HepG2 (cell line): ENCODE results near the gene ZNF554. TPM values are rescaled to one million over a fixed set of nuclear protein-coding genes. Genes with fewer than 3 reads are reported as not detected.
"Not testable (repeated sequence)": the region's sequence is repeated elsewhere in the genome, so short reads cannot be mapped to it uniquely, and the experiment has no call there.

Experiments used
- ATAC-seq: fragments of 200-7000 bp; cut with Tn5 transposase; 3 replicates; pipeline ENCODE4 v1.9.1; 2020; ENCODE audit warnings: mild to moderate bottlenecking, moderate library complexity
- BruUV-seq: library from RNA; stranded (reverse); fragments of 400-500 nt; replicated peaks from 2 replicates; lab custom pipeline; 2021; lab: Mats Ljungman, UMichigan
- CTCF ChIA-PET: fragments of 300-600 bp; formaldehyde crosslinking; extraction: SDS; loops from one replicate; lab custom pipeline; 2021; ENCODE audit warnings: low total read pairs, inconsistent platforms, low intra/inter-chr PET ratio; lab: Yijun Ruan, JAX
- POLR2A ChIA-PET: fragments of 350-600 bp; sonication (Branson Sonifier 250); formaldehyde crosslinking; loops from one replicate; lab custom pipeline; 2020; ENCODE audit warnings: antibody characterized with exemption, inconsistent platforms; lab: Yijun Ruan, JAX
- DNase-seq: peaks from one replicate; pipeline ENCODE4 v3.0.0-alpha.2; 2015; ENCODE audit warnings: low spot score
- FAIRE-seq: peaks from 3 replicates; lab custom pipeline; 2011; peaks lifted over from hg19 to GRCh38; lab: Jason Lieb, UNC
- H2AFZ ChIP-seq: one replicate; pipeline ENCODE4 v1.6.1; 2011; ENCODE audit warnings: low read length, inconsistent platforms
- H3K27ac ChIP-seq: fragments of 300-600 bp; 3 replicates; pipeline ENCODE4 v1.8.0; 2011; ENCODE audit warnings: mixed run types, mild to moderate bottlenecking, mixed read lengths, low read length, inconsistent platforms; ENCODE audit not compliant: insufficient read depth; ENCODE audit errors: extremely low read length
- H3K27me3 ChIP-seq, 2 experiments: fragments of 200-600 bp in 1 of 2; 2 replicates in 1 of 2; 3 replicates in 1 of 2; pipeline versions ENCODE4 v1.6.0 to v1.8.0; 2011; ENCODE audit warnings: low read length in 2 of 2, mild to moderate bottlenecking in 2 of 2, moderate library complexity in 2 of 2, inconsistent platforms in 1 of 2; ENCODE audit not compliant: insufficient read depth in 2 of 2, control insufficient read depth in 1 of 2
- H3K36me3 ChIP-seq, 2 experiments: fragments of 200-600 bp in 1 of 2; replicated peaks in 1 of 2; 2 replicates in 1 of 2; 3 replicates in 1 of 2; pipeline versions ENCODE4 v1.5.1 to v1.8.0; 2011; ENCODE audit warnings: low read length in 2 of 2, inconsistent platforms in 1 of 2; ENCODE audit not compliant: insufficient read depth in 2 of 2, control insufficient read depth in 1 of 2
- H3K4me1 ChIP-seq: 2 replicates; pipeline ENCODE4 v1.5.1; 2012; ENCODE audit warnings: low read length, inconsistent platforms; ENCODE audit not compliant: insufficient read depth
- H3K4me2 ChIP-seq: 2 replicates; pipeline ENCODE4 v1.6.0; 2011; ENCODE audit warnings: low read depth, low read length, inconsistent platforms
- H3K4me3 ChIP-seq, 3 experiments: fragments of 200-600 bp in 1 of 3; sonication (generic), shearing (Covaris generic) in 1 of 3; replicated peaks in 1 of 3; 2 replicates each; pipeline ENCODE4 v1.5.1; 2011 to 2016; ENCODE audit warnings: low read length in 3 of 3, inconsistent platforms in 2 of 3, low read depth in 2 of 3, mild to moderate bottlenecking in 2 of 3, control low read depth in 1 of 3, mixed read lengths in 1 of 3; ENCODE audit not compliant: insufficient read depth in 1 of 3
- H3K79me2 ChIP-seq: one replicate; pipeline ENCODE4 v1.6.1; 2011; ENCODE audit warnings: low read length, inconsistent platforms; ENCODE audit not compliant: insufficient read depth
- H3K9ac ChIP-seq: 2 replicates; pipeline ENCODE4 v1.6.0; 2011; ENCODE audit warnings: mild to moderate bottlenecking, low read depth, low read length, inconsistent platforms; ENCODE audit not compliant: insufficient read depth
- H3K9me3 ChIP-seq: 2 replicates; pipeline ENCODE4 v1.5.1; 2012; ENCODE audit warnings: mild to moderate bottlenecking, low read length
- H4K20me1 ChIP-seq: 2 replicates; pipeline ENCODE4 v1.6.0; 2011; ENCODE audit warnings: inconsistent platforms, mild to moderate bottlenecking, low read length, moderate library complexity; ENCODE audit not compliant: insufficient read depth
- ADNP ChIP-seq: sonication (generic); formaldehyde crosslinking; IDR thresholded peaks from 2 replicates; pipeline ENCODE4 v1.4.0; 2020; ENCODE audit warnings: missing genetic modification reagents
- CBFB ChIP-seq: sonication (generic); formaldehyde crosslinking; IDR thresholded peaks from 2 replicates; pipeline ENCODE4 v1.4.0; 2020; ENCODE audit warnings: missing genetic modification reagents
- FOXM1 ChIP-seq: sonication (generic); formaldehyde crosslinking; IDR thresholded peaks from 2 replicates; pipeline ENCODE4 v1.5.0; 2020; ENCODE audit warnings: missing genetic modification reagents
- MAFF ChIP-seq: IDR thresholded peaks from 2 replicates; pipeline ENCODE4 v1.6.1; 2011; ENCODE audit warnings: low read depth, low read length, improper control_type of control experiment
- NAIF1 ChIP-seq: sonication (generic); formaldehyde crosslinking; IDR thresholded peaks from 2 replicates; pipeline ENCODE4 v1.5.0; 2020; ENCODE audit warnings: mild to moderate bottlenecking, missing genetic modification reagents, borderline replicate concordance
- THAP11 ChIP-seq: IDR thresholded peaks from 2 replicates; pipeline ENCODE4 v1.6.1; 2016; ENCODE audit warnings: missing biosample characterization, missing genetic modification reagents
- WGBS: methylation state at CpG from one replicate; pipeline ENCODE4 v1.1.6; 2017; ENCODE audit warnings: low lambda C conversion rate; 5-methylcytosine and 5-hydroxymethylcytosine counted together
- in situ Hi-C: cut with HindIII; loops from 2 replicates; pipeline ENCODE4 v1.10.0; 2017; ENCODE audit warnings: low pct_unique_long_range_greater_than_20kb; ENCODE audit not compliant: extremely low pct_ligation_motif_present
- intact Hi-C: fragments of 100-400 bp; cut with micrococcal nuclease; formaldehyde crosslinking; loops from one replicate; pipeline ENCODE4 v1.10.0; 2022; ENCODE audit not compliant: unreplicated experiment
- polyA plus RNA-seq, 8 experiments: library from polyadenylated mRNA; depleted of rRNA in 3 of 8; stranded (reverse) in 7 of 8; unstranded in 1 of 8; fragments of >200 nt; fragmentation: Illumina TruSeq in 4 of 8; extraction: Trizol in 4 of 8; gene quantifications; 2 replicates each; pipeline versions ENCODE4 v1.2.1 to v1.2.3, GENCODE V29; 2011 to 2016; ENCODE audit warnings: low read depth in 4 of 8, missing spikeins in 1 of 8, mixed read lengths in 1 of 8; ENCODE audit not compliant: insufficient read depth in 1 of 8
- total RNA-seq, 5 experiments: library from RNA; depleted of rRNA; stranded (reverse); fragments of >200 nt; fragmentation: Illumina TruSeq; extraction: Trizol; gene quantifications; 2 replicates each; pipeline ENCODE4 v1.2.3, GENCODE V29; 2016; ENCODE audit warnings: low read depth in 1 of 5
- TF ChIP-seq, protein P1 (sequence below): sonication (generic); formaldehyde crosslinking; IDR thresholded peaks from 2 replicates; pipeline ENCODE4 v1.4.0; 2020; ENCODE audit warnings: missing genetic modification reagents
- TF ChIP-seq, protein P2 (sequence below): sonication (generic); formaldehyde crosslinking; IDR thresholded peaks from 2 replicates; pipeline ENCODE4 v1.4.0; 2020; ENCODE audit warnings: missing genetic modification reagents

ZNF554 gene
- total and polyA plus RNA-seq, 2 of the 13 experiments (the other 11 are each of a cell fraction or from before 2014, with no cell fraction given) = 2.2 to 2.7 TPM

DNA sequence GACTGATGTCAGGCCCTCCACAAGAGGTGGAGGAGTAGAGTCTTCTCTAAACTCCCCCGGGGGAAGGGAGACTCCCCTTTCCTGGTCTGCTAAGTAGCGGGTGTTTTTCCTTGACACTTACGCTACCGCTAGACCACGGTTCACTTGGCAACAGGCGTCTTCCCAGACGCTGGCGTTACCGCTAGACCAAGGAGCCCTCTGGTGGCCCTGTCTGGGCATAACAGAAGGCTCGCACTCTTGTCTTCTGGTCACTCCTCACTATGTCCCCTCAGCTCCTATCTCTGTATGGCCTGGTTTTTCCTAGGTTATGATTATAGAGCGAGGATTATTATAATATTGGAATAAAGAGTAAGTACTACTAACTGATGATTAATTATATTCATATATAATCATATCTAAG lies 52.5 kb downstream of the ZNF554 start:
- H3K4me2 ChIP-seq, H3K9ac ChIP-seq, H4K20me1 ChIP-seq, BruUV-seq, FAIRE-seq, H3K27me3 ChIP-seq, H3K9me3 ChIP-seq, intact Hi-C loops, ATAC-seq, H3K27ac ChIP-seq, H2AFZ ChIP-seq, H3K4me3 ChIP-seq, POLR2A ChIA-PET, DNase-seq: not testable (repeated sequence)
- 0 out of 2 replicates have a peak, but pooled peaks have one; percentile 17 for TF ChIP-seq THAP11
- TF ChIP-seq, protein P1, sequence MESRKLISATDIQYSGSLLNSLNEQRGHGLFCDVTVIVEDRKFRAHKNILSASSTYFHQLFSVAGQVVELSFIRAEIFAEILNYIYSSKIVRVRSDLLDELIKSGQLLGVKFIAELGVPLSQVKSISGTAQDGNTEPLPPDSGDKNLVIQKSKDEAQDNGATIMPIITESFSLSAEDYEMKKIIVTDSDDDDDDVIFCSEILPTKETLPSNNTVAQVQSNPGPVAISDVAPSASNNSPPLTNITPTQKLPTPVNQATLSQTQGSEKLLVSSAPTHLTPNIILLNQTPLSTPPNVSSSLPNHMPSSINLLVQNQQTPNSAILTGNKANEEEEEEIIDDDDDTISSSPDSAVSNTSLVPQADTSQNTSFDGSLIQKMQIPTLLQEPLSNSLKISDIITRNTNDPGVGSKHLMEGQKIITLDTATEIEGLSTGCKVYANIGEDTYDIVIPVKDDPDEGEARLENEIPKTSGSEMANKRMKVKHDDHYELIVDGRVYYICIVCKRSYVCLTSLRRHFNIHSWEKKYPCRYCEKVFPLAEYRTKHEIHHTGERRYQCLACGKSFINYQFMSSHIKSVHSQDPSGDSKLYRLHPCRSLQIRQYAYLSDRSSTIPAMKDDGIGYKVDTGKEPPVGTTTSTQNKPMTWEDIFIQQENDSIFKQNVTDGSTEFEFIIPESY (CRISPR knock-in tag) = peak; percentile 81
- peaks cover 9 to 23% of the 10 kb centered on the region in 2 experiments for H3K36me3 ChIP-seq
- peaks cover 25% of the 10 kb centered on the region for H3K79me2 ChIP-seq
- CTCF ChIA-PET = interaction anchor here (0.8 to 2.2 kb wide), 2 partner anchors 52 to 53 kb away, joined by 3 to 7 read pairs; partner anchors contain the start of gene ZNF554
- in situ Hi-C loops = loop anchor here (10.0 kb wide), 1 partner anchor 57 kb away; the partner anchor contains the start of gene ZNF554
- peaks cover 21% of the 10 kb centered on the region for H3K4me1 ChIP-seq
- WGBS = 53% methylated on average over 1 of the region's 11 CpGs

DNA sequence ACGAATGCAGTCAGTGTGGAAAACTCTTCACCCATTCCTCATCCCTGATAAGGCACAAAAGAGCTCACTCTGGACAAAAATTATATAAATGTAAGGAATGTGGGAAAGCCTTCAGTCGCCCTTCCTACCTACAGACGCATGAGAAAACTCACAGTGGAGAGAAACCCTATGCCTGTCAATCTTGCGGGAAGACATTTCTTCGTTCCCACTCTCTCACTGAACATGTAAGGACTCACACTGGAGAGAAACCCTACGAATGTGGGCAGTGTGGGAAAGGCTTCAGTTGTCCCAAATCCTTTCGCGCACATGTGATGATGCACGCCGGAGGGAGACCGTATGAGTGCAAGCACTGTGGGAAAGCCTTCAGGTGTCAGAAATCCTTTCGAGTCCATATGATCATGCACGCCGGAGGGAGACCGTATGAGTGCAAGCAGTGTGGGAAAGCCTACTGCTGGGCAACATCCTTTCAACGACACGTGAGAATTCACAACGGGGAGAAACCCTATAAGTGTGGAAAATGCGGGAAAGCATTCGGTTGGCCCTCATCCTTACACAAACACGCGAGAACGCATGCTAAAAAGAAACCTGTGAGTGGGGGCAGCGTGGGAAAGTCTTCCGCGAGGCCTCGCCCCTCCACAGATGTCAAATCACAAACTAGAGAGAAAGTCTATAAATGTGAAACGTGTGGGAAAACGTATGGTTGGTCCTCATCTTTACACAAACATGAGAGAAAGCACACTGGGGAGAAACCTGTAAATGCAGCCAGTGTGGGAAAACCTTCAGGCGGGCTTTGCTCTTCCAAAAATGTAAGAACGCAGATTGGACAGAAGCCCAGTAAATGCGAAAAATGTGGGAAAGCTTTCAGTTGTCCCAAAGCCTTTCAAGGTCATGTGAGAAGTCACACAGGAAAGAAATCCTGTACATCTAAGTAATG lies 58.0 kb downstream of the ZNF554 start:
- Histone ChIP-seq H3K4me2 (no peak overlapping the region), H3K27me3 (no peaks in the 10 kb centered on the region), H3K4me3 (no peak overlapping the region), H3K79me2 (no peaks in the 10 kb centered on the region), H3K27ac (no peak overlapping the region), H3K36me3 (peaks cover 17 to 33% of the 10 kb centered on the region in 2 experiments), H4K20me1 (no peaks in the 10 kb centered on the region), H3K4me1 (no peaks in the 10 kb centered on the region), H3K9me3 (no peaks in the 10 kb centered on the region), H2AFZ (no peak overlapping the region), H3K9ac (no peak overlapping the region)
- intact Hi-C loops (no loop called here), in situ Hi-C loops (loop anchor here (10.0 kb wide), 1 partner anchor 63 kb away; the partner anchor contains the start of gene ZNF554)
- TSS peak; percentile 52 for BruUV-seq
- CTCF ChIA-PET = no interaction called here
- ATAC-seq = no peak
- 96% methylated on average over 32 of the region's 32 CpGs for WGBS
- FAIRE-seq = no peak
- TF ChIP-seq MAFF = no peak
- TF ChIP-seq NAIF1 (CRISPR knock-in tag) = no peak
- TF ChIP-seq, protein P2, sequence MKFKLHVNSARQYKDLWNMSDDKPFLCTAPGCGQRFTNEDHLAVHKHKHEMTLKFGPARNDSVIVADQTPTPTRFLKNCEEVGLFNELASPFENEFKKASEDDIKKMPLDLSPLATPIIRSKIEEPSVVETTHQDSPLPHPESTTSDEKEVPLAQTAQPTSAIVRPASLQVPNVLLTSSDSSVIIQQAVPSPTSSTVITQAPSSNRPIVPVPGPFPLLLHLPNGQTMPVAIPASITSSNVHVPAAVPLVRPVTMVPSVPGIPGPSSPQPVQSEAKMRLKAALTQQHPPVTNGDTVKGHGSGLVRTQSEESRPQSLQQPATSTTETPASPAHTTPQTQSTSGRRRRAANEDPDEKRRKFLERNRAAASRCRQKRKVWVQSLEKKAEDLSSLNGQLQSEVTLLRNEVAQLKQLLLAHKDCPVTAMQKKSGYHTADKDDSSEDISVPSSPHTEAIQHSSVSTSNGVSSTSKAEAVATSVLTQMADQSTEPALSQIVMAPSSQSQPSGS (CRISPR knock-in tag) = no peak
- TF ChIP-seq CBFB (CRISPR knock-in tag) = no peak
- TF ChIP-seq FOXM1 (CRISPR knock-in tag) = no peak
- no peak for TF ChIP-seq ADNP
- POLR2A ChIA-PET = no interaction called here
- DNase-seq = no peak
